Loucy (cell line): ENCODE results near the gene AKR1D1.

ENCODE experiments used
- H2AFZ ChIP-seq: fragments of 200-600 bp; sonication (generic); 2 replicates; pipeline ENCODE4 v1.6.0; 2016; ENCODE audit warnings: antibody characterized with exemption, mild to moderate bottlenecking, low read length, moderate library complexity
- H3F3A ChIP-seq: fragments of 200-600 bp; 2 replicates; pipeline ENCODE4 v1.6.0; 2016; ENCODE audit warnings: antibody characterized with exemption, low read depth, mild to moderate bottlenecking
- H3K27me3 ChIP-seq: fragments of 200-600 bp; sonication (generic); 2 replicates; pipeline ENCODE4 v1.6.1; 2014; ENCODE audit warnings: low read length, mild to moderate bottlenecking; ENCODE audit not compliant: insufficient read depth, poor library complexity, severe bottlenecking
- H3K36me3 ChIP-seq: fragments of 200-600 bp; sonication (generic); 2 replicates; pipeline ENCODE4 v1.6.1; 2016; ENCODE audit warnings: low read length; ENCODE audit not compliant: insufficient read depth
- H3K4me1 ChIP-seq: fragments of 200-600 bp; sonication (generic); 2 replicates; pipeline ENCODE4 v1.5.1; 2014; ENCODE audit warnings: low read length, mild to moderate bottlenecking; ENCODE audit not compliant: insufficient read depth, poor library complexity, severe bottlenecking
- H3K4me2 ChIP-seq: fragments of 200-600 bp; sonication (generic); 2 replicates; pipeline ENCODE4 v1.6.0; 2014; ENCODE audit warnings: antibody characterized with exemption, low read length, low read depth, mild to moderate bottlenecking; ENCODE audit not compliant: poor library complexity, severe bottlenecking
- H3K4me3 ChIP-seq: fragments of 200-600 bp; sonication (generic); 2 replicates; pipeline ENCODE4 v1.5.1; 2014; ENCODE audit warnings: low read length, mild to moderate bottlenecking, mixed read lengths; ENCODE audit not compliant: poor library complexity, severe bottlenecking
- H3K79me2 ChIP-seq: fragments of 200-600 bp; sonication (generic); 2 replicates; pipeline ENCODE4 v1.6.1; 2014; ENCODE audit warnings: low read length; ENCODE audit not compliant: insufficient read depth
- H3K9ac ChIP-seq: fragments of 200-600 bp; sonication (generic); 2 replicates; pipeline ENCODE4 v1.6.0; 2014; ENCODE audit warnings: mild to moderate bottlenecking, low read depth, low read length, moderate library complexity; ENCODE audit not compliant: poor library complexity, severe bottlenecking
- H3K9me2 ChIP-seq: fragments of 200-600 bp; sonication (generic); replicated peaks from 2 replicates; pipeline ENCODE4 v1.6.1; 2016; ENCODE audit warnings: low read depth, low read length, mixed read lengths
- H3K9me3 ChIP-seq: fragments of 200-600 bp; sonication (generic); 2 replicates; pipeline ENCODE4 v1.6.1; 2014; ENCODE audit warnings: mild to moderate bottlenecking, antibody characterized with exemption, low read length, low read depth; ENCODE audit not compliant: insufficient read depth
- H4K20me1 ChIP-seq: fragments of 200-600 bp; sonication (generic); 2 replicates; pipeline ENCODE4 v1.6.0; 2014; ENCODE audit warnings: antibody characterized with exemption, low read length, mild to moderate bottlenecking; ENCODE audit not compliant: insufficient read depth, poor library complexity, severe bottlenecking
- EZH2phosphoT487 ChIP-seq: fragments of 200-600 bp; IDR thresholded peaks from 2 replicates; pipeline ENCODE4 v1.6.1; 2018; ENCODE audit warnings: antibody characterized with exemption, mild to moderate bottlenecking, moderate library complexity, borderline replicate concordance
- TF ChIP-seq, protein P1 (sequence below): fragments of 200-600 bp; sonication (generic); conservative IDR thresholded peaks from 2 replicates; pipeline ENCODE4 v1.5.1; 2014; ENCODE audit warnings: mild to moderate bottlenecking, antibody characterized with exemption, low read length

Gene AKR1D1

DNA sequence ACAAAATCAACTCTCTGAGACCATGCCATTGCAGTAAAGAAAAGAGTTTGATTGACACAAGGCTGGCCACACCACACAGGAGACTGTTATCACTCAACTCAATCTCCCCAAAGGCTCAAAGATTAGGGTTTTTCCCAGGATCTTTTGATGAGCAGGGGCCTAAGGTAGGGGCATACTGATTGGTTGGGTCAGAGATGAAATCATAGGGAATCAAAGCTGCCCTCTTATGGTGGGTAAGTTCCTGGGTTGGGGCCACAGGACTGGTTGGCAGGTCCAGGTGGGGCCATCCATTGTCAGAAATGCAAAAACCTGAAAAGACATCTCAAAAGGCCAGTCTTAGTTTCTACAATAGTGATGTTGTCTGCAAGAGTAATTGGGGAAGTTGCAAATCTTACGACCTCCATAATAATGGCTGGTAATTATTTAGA lies 91.6 kb downstream of the AKR1D1 start:
- H3K9me3 ChIP-seq, result peaks cover 8% of the 10 kb centered on the region; the same call in 1 of the 2 replicates
- no peaks in the 10 kb centered on the region for H3K36me3 ChIP-seq
- no peak overlapping the region for H3K9ac ChIP-seq
- H3K27me3 ChIP-seq, result no peaks in the 10 kb centered on the region
- no peaks in the 10 kb centered on the region for H3K9me2 ChIP-seq
- TF ChIP-seq, protein P1, sequence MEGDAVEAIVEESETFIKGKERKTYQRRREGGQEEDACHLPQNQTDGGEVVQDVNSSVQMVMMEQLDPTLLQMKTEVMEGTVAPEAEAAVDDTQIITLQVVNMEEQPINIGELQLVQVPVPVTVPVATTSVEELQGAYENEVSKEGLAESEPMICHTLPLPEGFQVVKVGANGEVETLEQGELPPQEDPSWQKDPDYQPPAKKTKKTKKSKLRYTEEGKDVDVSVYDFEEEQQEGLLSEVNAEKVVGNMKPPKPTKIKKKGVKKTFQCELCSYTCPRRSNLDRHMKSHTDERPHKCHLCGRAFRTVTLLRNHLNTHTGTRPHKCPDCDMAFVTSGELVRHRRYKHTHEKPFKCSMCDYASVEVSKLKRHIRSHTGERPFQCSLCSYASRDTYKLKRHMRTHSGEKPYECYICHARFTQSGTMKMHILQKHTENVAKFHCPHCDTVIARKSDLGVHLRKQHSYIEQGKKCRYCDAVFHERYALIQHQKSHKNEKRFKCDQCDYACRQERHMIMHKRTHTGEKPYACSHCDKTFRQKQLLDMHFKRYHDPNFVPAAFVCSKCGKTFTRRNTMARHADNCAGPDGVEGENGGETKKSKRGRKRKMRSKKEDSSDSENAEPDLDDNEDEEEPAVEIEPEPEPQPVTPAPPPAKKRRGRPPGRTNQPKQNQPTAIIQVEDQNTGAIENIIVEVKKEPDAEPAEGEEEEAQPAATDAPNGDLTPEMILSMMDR, result no peak
- TF ChIP-seq EZH2phosphoT487, result no peak
- no peak overlapping the region for H3K4me2 ChIP-seq
- no peaks in the 10 kb centered on the region for H4K20me1 ChIP-seq
- H2AFZ ChIP-seq, result no peak overlapping the region
- H3F3A ChIP-seq, result no peaks in the 10 kb centered on the region
- no peaks in the 10 kb centered on the region for H3K79me2 ChIP-seq
- no peak overlapping the region for H3K4me3 ChIP-seq
- no peaks in the 10 kb centered on the region for H3K4me1 ChIP-seq
